AG04450 (cell line): ENCODE measurements around the gene SLC43A3. TPM values are rescaled to one million over a fixed set of nuclear protein-coding genes. Genes with fewer than 3 reads are reported as not detected.

Source experiments
- CTCF ChIA-PET: fragments of 300-600, 350-600 bp; formaldehyde crosslinking; extraction: SDS; loops from one replicate; lab custom pipeline; 2022; ENCODE audit warnings: antibody characterized with exemption, inconsistent platforms; lab: Charles Lee
- POLR2A ChIA-PET: fragments of 350-600 bp; formaldehyde crosslinking; extraction: SDS; loops from one replicate; lab custom pipeline; 2021; ENCODE audit warnings: antibody characterized with exemption, inconsistent platforms; lab: Yijun Ruan, JAX
- DNase-seq: peaks from one replicate; pipeline ENCODE4 v3.0.0-alpha.2; 2011; ENCODE audit warnings: low read depth, low spot score
- H3K27ac ChIP-seq: one replicate; pipeline ENCODE4 v1.5.1; 2012; ENCODE audit warnings: low read depth, low read length, control low read depth
- H3K27me3 ChIP-seq: one replicate; pipeline ENCODE4 v1.6.0; 2012; ENCODE audit warnings: low read length; ENCODE audit not compliant: control insufficient read depth, insufficient read depth
- H3K4me3 ChIP-seq: 2 replicates; pipeline ENCODE4 v1.5.1; 2011; ENCODE audit warnings: mild to moderate bottlenecking, low read depth, low read length, control low read depth
- H3K9me3 ChIP-seq: 2 replicates; pipeline ENCODE4 v1.5.1; 2012; ENCODE audit warnings: low read length; ENCODE audit not compliant: control insufficient read depth, insufficient read depth
- polyA plus RNA-seq: library from polyadenylated mRNA; depleted of rRNA; stranded (reverse); fragments of >200 nt; gene quantifications from 2 replicates; pipeline ENCODE4 v1.2.3, GENCODE V29; 2011
- TF ChIP-seq, protein P1 (sequence below): IDR thresholded peaks from 2 replicates; pipeline ENCODE4 v1.5.1; 2011; ENCODE audit warnings: low read depth, low read length, control low read depth, inconsistent platforms

The SLC43A3 gene
- polyA plus RNA-seq, 1 experiment = 24.4 TPM

DNA sequence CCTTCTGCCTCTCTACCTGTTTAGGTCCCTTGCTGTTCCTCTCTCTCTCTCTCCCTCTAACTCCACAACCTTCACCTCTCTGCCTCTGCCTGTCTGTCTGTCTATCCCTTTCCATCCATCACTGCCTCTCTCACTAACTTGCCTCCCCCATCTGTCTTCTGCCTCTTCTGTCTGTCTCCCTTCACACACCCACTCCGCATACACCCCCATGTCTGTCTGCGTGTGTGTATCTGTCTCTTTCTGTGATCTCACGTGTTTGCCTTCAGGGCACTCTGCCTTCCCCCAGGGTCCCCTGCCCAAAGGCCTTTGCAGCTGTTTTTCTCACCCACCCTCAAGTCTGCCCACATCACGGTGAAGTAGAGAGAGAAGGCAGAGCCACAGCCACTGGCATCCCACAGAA, 41.4 kb upstream of the SLC43A3 start:
- ChIA-PET CTCF (no interaction called here), POLR2A (no interaction called here)
- DNase-seq = no peak

DNA sequence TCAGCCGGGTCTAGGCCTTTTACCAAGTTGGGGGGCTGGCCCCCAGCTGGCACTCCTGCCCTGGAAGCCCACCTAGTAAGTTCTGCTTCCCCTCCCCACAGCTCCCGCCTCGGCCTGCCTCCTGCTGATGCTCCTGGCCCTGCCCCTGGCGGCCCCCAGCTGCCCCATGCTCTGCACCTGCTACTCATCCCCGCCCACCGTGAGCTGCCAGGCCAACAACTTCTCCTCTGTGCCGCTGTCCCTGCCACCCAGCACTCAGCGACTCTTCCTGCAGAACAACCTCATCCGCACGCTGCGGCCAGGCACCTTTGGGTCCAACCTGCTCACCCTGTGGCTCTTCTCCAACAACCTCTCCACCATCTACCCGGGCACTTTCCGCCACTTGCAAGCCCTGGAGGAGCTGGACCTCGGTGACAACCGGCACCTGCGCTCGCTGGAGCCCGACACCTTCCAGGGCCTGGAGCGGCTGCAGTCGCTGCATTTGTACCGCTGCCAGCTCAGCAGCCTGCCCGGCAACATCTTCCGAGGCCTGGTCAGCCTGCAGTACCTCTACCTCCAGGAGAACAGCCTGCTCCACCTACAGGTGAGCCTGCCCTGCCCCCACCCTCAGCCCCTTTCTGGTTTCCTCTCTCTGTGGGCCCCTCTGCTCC, 40.7 kb upstream of the SLC43A3 start:
- Histone ChIP-seq H3K9me3 (no peaks in the 10 kb centered on the region), H3K4me3 (no peak overlapping the region), H3K27me3 (peaks cover 14% of the 10 kb centered on the region), H3K27ac (no peak overlapping the region)
- DNase-seq = no peak
- TF ChIP-seq, protein P1, sequence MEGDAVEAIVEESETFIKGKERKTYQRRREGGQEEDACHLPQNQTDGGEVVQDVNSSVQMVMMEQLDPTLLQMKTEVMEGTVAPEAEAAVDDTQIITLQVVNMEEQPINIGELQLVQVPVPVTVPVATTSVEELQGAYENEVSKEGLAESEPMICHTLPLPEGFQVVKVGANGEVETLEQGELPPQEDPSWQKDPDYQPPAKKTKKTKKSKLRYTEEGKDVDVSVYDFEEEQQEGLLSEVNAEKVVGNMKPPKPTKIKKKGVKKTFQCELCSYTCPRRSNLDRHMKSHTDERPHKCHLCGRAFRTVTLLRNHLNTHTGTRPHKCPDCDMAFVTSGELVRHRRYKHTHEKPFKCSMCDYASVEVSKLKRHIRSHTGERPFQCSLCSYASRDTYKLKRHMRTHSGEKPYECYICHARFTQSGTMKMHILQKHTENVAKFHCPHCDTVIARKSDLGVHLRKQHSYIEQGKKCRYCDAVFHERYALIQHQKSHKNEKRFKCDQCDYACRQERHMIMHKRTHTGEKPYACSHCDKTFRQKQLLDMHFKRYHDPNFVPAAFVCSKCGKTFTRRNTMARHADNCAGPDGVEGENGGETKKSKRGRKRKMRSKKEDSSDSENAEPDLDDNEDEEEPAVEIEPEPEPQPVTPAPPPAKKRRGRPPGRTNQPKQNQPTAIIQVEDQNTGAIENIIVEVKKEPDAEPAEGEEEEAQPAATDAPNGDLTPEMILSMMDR = no peak
- POLR2A ChIA-PET = no interaction called here
- CTCF ChIA-PET = interaction anchor here (0.5 kb wide), 1 partner anchor 1208 kb away, joined by 3 read pairs; no protein-coding TSS in a partner anchor

More for the DNA sequence above, 41.4 kb upstream of the SLC43A3 start:
- H3K27ac ChIP-seq = no peak overlapping the region
- H3K9me3 ChIP-seq = no peaks in the 10 kb centered on the region
- H3K4me3 ChIP-seq = no peak overlapping the region
- TF ChIP-seq, protein P1 = no peak
- H3K27me3 ChIP-seq = peaks cover 14% of the 10 kb centered on the region

DNA sequence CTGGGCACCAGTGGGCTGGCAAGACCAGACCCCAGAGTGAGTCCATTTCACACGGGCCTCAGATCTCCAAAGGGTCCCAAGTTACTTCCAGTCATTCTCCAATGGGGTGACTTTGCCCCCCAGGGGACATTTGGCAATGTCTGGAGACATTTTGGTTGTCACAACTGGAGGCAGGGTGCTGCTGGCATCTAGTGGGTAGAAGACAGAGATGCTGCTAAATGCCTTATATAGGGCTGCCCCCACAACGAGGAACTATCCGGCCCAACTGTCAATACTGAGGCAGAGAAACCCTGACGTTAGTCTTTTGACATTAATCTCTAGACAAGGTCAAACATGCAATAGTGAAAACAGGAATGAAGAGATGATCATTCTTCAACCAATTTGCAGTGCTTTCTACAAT, 39.8 kb upstream of the SLC43A3 start:
- no peaks in the 10 kb centered on the region for H3K9me3 ChIP-seq
- TF ChIP-seq, protein P1 = no peak
- H3K27me3 ChIP-seq = peaks cover 19% of the 10 kb centered on the region
- no peak overlapping the region for H3K4me3 ChIP-seq
- DNase-seq = no peak
- ChIA-PET CTCF (no interaction called here), POLR2A (no interaction called here)
- no peak overlapping the region for H3K27ac ChIP-seq

DNA sequence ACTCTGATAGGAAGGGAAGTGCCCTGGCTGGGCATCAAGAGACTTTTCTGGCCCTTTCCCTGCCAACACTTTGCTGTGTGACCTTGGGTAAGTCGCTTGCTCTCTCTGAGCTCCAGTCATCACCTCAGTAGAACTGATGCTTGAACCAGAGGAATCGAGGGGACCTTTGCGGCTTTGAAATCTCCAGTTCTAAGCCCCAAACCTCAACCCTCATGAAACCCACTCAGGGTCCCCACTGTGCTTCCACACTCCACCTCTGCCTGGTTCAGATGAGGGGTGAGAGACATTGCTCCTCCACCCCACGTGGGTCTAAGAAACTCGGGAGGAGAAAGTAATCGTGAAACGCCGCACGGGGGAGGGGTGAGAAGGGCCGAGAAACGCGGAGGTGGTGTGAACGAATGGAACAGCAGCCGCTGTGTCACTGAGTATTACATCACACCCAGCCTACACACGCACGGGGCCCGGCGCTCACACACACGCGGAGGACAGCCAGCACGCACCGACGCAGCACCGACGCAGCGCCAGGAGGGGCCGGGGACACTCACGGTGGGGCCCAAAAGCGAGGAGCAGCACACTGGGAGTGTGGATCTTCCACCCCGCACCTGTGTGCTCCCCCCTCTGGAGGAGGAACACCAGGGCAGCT, 37.7 kb upstream of the SLC43A3 start:
- no peak for DNase-seq

More for the DNA sequence above, 37.7 kb upstream of the SLC43A3 start:
- H3K27me3 ChIP-seq = peaks cover 32% of the 10 kb centered on the region
- H3K27ac ChIP-seq = no peak overlapping the region
- TF ChIP-seq, protein P1 = no peak
- H3K9me3 ChIP-seq = no peaks in the 10 kb centered on the region
- H3K4me3 ChIP-seq = no peak overlapping the region
- ChIA-PET POLR2A (no interaction called here), CTCF (interaction anchor here (1.4 to 1.8 kb wide), 3 partner anchors 28 to 63 kb away, joined by 5 to 6 read pairs (median 6); no protein-coding TSS in a partner anchor)
